Measurements from ENCODE around the gene ABHD12. TPM values are rescaled to one million over a fixed set of nuclear protein-coding genes. Genes with fewer than 3 reads are reported as not detected.

ABHD12 gene
- total RNA-seq, 2 experiments from 2014 or later = 24.7 to 24.8 TPM

DNA sequence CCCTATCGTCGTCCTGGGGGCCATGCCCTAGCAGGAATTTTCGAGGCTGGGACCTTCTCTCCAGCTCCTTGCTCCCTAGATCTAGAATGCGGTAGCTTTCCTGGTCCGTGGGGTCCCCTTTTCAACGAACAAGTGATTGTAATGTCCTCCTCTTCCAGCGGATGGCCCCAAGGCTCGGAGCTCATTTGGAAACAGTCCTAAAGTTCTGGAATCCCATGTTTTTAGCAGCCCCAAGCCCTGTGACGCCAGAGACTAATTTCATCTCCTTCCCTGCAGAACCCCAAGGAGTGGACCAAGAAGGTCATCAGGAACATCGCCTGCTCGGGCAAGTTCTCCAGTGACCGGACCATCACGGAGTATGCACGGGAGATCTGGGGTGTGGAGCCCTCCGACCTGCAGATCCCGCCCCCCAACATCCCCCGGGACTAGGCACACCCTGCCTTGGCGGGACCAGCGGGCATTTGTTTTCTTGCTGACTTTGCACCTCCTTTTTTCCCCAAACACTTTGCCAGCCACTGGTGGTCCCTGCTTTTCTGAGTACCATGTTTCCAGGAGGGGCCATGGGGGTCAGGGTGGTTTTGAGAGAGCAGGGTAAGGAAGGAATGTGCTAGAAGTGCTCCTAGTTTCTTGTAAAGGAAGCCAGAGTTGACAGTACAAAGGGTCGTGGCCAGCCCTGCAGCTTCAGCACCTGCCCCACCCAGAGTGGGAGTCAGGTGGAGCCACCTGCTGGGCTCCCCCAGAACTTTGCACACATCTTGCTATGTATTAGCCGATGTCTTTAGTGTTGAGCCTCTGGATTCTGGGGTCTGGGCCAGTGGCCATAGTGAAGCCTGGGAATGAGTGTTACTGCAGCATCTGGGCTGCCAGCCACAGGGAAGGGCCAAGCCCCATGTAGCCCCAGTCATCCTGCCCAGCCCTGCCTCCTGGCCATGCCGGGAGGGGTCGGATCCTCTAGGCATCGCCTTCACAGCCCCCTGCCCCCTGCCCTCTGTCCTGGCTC, 94.2 kb downstream of the ABHD12 start:
- ChIA-PET POLR2A (interaction anchor here (0.6 kb wide), 1 partner anchor 62 kb away, joined by 3 read pairs; no protein-coding TSS in a partner anchor), CTCF (interaction anchor here (1.1 to 1.6 kb wide), 3 partner anchors 13 to 103 kb away, joined by 3 to 4 read pairs (median 4); no protein-coding TSS in a partner anchor)

DNA sequence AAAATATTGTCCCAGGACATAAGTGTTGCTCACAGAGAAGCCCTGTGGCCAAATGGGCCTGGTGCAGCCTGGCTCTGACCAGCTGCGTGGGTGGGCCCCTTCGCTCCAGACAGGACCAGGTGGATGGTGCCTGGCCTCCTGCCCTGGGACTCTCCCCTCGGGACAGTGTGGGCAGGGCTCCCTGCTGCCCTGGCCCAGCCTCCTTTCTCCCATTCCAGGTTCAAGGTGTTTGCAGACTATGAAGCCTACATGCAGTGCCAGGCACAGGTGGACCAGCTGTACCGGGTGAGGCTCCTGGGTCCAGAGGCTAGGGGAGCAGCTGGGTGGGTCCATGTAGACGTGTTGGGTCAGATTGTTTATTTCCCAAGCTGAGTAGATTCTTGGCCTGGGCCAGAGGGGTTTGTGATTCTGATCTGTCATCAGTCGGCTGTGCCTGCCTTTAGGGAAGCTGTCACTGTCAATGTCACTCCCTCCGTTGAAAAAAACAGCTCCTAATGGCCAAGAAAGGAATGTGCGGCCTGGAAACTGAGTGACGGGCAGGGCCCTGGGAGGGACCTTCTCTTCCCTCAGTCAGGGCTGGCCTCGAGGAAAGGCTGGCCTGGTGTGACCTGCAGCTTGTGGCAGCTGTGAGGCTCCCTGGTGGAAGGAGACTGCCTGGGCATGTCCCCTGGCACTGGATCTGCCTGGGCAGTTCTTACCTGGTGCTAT, 95.1 kb downstream of the ABHD12 start:
- ChIA-PET POLR2A (no interaction called here), CTCF (interaction anchor here (1.0 to 1.6 kb wide), 4 partner anchors 12 to 112 kb away, joined by 3 to 5 read pairs (median 4); partner anchors contain the start of gene GINS1)

DNA sequence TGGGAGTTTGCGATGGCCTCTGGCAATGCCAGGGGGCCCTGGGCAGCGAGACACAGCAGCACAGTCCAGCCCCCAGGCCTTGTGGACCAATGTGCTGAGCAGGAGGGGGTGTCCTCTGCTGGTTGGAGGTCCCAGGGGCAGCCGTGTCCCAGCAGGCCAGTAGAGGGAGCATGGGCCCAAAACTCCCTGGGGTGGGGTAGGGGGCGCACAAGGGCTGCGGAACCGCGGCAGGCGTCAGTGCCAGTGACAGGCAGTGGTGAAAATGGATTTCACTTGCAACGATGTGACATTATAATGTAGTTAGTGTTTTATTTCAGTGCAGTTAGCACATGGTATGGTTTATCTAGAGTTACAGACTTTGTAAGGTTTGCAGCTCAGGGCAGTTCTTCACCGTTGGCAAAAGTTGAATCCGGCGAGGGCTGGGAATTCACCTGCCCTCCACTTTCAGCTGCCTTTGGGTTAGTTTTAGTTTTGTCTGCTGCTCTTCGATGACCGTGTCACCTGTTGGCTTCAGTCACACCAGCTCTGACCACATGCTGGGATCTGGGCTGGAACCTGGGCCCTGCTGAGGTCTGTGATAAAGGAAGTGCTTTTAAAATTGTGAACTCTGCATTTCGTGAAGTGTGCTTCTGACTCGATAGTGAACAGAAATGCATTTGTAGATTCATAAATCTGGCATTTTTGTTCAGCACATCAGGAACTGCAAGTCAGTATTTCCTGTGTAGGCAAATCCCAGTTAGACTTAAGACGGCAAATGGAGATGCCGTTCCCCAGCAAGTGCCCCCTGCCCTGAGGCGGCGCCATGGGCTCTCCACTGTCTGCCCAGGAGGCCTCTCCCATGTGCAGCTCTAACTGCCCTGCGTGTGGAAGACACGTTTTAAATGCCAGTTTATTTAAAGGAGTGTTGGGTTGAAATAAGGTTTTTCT, 95.9 kb downstream of the ABHD12 start:
- CTCF ChIA-PET = interaction anchor here (0.7 to 1.6 kb wide), 5 partner anchors 11 to 113 kb away, joined by 3 to 7 read pairs (median 4); partner anchors contain the start of gene GINS1

DNA sequence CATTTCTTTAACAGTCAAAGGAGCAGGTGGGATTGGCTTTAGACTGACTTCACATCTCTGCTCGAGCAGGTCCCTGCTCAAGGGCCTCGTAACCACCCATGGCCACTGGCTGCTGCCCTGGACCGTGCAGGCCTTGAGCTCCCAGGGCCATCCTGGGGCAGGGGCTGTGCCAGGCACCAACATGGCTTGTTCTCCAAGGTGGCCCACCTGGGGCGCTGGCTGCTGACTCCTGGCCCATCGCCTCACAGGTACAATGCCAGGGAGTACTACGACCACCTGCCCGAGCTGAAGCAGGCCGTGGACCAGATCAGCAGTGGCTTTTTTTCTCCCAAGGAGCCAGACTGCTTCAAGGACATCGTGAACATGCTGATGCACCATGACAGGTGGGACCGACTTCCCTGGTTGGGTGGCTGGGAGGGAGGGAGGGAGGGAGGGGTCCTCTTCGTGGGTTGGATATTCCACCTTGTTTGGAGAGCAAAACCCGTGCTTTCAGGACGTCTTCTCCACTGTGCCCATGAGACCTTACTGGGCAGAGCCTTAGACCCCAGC, 96.7 kb downstream of the ABHD12 start:
- ChIA-PET POLR2A (no interaction called here), CTCF (interaction anchor here (1.4 kb wide), 2 partner anchors 105 to 114 kb away, joined by 5 to 7 read pairs; partner anchors contain the start of gene GINS1)

More for the DNA sequence above, 95.9 kb downstream of the ABHD12 start:
- POLR2A ChIA-PET = no interaction called here

DNA sequence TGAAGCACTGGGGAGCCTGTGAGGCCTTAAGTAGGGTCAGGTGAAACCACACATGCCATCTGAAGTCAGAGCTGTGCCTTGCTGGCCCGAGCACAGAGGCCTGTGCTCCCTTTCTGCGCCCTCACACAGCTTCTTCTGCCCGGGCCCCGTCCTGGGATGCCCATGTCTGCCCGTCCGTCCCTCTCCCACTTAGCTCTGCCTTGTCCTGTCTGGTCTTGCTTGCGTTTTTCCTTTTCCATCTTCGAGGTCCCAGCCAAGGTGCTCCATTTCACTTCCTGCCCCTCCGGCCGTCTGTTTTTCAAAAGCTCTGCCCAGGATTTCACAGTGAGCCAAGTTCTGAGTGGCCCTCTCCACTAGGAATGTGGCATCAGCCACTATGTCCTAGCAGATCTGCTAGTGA, 97.1 kb downstream of the ABHD12 start:
- CTCF ChIA-PET = no interaction called here
- POLR2A ChIA-PET = no interaction called here

DNA sequence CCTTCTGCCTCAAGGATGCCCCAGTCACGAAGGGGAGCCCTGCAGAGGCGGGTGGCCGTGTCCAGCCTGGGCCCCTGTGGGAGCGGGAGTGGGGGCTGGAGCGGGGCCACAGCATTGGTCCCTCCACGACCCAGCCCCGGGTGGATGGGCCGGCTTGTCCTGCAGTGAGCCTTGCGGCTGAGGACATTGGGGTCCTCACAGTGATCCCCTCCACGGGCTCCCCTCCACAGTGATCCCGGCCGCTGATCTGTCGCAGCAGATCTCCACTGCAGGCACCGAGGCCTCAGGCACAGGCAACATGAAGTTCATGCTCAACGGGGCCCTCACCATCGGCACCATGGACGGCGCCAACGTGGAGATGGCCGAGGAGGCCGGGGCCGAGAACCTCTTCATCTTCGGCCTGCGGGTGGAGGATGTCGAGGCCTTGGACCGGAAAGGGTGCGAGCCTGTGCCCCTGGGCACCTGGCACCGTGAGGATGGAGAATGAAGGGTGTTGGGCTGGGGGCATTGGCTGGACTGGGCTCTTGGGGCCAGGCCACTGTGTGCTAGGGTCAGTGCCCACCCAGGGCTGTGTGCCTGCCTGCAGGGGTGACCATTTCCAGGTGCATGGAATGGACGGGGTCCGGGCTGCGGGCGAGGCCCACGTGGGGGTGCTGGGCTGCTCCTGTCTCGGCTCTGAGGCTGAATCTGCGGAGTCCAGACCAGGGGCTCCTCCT, 98.3 kb downstream of the ABHD12 start:
- ChIA-PET CTCF (no interaction called here), POLR2A (no interaction called here)

DNA sequence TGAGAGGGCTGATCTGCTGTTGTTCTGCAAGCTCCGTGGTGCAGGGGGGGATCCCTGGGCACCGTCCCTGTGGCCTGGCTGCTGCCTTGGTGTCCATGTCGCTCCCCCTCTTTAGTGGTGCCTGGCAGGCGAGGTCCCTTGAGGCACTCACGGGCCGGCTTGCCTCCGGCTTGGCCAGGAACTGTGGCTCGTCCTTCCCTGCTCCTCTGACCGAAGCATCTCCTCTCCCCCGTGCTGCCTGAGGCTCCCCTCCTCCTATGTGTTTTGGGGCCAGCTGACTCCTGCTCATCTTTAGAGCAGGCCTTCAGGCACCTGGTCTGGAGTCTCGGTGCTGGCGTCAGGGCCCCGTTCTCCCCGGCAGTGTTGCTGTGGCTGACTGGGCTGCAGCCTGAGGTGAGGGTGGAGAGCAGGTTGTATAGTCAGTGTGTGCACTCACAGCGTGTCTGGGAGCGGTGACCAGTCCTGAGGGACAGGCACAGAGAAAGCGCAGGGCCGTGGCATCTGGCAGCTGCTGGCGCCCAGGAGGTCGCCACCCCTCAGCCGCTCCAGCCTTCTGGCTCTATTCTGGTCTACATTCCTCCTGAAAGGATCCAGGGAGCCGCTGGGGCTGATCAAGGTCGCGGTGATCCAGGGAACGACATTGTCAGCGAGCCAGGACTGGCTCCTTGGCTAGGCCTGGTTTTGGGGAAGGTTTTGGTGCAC, 99.1 kb downstream of the ABHD12 start:
- CTCF ChIA-PET = no interaction called here
- POLR2A ChIA-PET = no interaction called here

DNA sequence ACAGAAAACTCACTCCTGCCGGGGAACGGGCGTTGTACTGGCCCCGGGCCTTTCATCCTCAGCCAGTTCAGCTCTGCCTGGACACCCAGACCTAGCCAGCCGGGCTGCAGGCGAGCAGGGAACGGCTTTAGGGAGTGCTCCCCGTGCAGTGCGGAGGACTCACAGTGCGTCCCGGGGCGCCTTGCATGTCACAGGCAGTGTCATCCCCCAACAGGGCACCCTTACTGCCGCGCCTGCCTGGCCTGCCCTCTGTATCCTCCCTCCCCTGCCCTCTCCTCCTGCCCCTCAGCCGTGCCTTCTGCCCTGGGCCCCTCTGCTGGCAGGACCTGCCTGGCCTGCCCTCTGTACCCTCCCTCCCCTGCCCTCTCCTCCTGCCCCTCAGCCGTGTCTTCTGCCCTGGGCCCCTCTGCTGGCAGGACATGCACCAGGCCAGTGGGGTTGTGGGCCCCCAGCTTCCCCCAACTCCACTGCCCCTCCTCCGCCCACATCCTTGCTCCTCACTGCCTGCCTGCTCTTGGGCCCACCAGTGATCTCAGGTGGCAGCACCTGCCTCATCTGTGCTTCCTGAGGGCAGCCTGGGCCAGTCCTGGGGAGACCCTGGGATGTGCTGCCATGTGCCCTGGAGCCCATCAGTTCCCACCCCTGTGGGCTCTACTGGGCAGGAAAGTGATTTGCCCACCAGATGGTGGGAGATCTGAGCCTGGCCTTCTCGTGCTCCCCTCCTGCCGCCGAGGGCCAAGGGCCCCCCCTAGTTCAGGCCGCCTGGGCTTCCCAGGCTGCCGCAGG, 99.8 kb downstream of the ABHD12 start:
- CTCF ChIA-PET = interaction anchor here (0.5 kb wide), 1 partner anchor 250 kb away, joined by 3 read pairs; no protein-coding TSS in a partner anchor
- POLR2A ChIA-PET = no interaction called here

DNA sequence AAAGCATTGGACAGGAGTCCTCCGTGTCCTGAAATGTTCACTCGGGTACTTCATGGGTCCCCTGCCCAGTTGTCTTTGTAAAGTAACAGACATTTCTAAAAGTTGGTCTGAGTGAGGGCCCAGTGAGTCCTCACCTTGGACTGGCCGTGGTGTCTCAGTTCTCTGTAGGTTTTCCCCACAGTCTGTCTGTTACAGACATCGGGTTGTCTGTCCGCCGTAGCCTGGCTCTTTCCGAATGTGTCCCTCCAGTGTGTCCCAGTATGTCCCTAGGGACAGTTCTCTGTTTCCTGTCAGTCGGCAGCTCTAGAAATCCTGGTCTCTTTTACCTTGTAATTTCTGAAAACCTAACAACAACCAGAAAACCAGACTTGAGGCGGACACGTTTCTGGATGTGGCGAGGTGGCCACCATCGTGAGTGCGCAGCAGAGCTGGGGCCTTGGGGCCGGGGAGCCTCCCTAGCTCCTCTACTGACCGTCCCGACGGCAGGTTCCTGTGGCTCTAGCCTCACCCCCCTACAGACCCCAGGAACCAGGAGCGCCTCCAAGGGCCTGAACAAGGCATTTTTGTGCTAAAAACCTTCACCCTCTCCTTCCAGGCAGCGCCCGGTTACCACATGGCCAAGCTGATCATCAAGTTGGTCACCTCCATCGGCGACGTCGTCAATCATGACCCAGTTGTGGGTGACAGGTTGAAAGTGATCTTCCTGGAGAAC, 100.6 kb downstream of the ABHD12 start:
- ChIA-PET CTCF (interaction anchor here (0.5 to 1.3 kb wide), 2 partner anchors 16 to 251 kb away, joined by 3 read pairs; no protein-coding TSS in a partner anchor), POLR2A (no interaction called here)

DNA sequence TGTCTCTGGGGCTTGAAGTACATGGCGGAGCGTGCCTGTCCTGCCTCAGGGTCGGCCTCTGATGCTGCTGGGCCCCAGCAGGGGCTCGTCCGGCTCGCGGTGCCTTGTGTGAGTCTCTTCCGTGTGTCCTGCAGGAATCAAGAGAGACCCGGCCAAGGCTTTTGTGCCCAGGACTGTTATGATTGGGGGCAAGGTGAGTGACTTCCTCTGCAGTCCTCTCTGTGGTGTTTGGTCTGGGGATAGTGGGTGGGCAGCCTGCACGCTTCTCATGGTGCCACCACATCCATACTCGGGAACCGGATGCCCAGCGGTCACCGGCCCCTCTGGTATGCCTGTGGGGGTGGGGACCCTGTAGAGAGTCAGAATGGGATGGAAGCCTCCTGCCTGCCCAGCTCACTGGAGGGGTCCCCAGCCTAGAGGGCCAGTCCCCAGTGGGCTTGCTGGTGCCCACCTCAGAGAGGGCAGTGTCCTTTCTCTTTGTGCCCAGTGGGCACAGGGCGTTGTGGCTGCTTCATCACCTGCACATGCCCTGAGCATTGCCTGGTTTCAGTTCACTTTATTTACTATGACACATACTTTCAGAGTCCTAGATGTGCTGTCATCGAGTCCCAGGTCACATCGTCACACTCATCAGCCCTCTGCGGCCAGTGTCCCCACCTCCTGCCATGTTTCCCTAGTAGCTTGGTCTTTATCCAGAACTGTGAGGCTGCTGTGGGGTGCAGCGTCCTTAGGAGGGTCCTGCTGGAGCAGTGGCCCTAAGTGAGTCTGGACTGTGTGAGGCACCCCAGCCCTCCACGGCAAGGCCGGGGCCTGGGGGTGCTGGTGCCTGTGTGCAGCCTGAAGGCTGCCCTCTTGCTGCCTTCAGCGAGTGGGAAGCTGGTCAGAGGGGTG, 102.1 kb downstream of the ABHD12 start:
- CTCF ChIA-PET = no interaction called here
- POLR2A ChIA-PET = no interaction called here

DNA sequence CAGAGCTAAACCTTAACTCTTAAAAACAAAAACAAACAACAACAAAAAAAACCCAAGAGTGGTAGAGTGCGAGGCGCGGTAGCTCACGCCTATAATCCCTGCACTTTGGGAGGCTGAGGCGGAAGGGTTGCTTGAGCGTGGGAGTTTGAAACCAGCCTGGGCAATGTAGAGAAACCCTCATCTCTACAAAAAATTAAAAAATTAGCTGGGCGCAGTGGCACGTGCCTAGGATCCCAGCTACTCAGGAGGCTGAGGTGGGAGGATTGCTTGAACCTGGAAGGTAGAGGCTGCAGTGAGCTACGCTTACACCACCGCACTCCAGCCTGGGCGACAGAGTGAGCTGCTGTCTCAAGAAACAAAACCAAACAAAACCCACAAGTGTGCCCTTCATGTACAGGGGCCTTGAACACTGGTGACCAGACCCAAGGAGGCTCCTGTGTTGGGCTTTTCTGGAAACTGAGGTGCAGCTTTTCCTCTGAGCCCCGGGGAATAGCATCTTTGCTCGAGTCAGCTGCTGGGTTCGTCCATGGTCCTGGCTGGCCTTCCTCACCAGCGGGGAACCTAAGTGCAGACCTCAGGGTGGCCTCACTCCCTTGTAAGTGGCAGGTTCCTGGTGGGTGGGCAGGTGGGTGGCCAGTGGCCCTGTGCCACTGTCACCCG, 102.9 kb downstream of the ABHD12 start:
- CTCF ChIA-PET = no interaction called here
- POLR2A ChIA-PET = no interaction called here

DNA sequence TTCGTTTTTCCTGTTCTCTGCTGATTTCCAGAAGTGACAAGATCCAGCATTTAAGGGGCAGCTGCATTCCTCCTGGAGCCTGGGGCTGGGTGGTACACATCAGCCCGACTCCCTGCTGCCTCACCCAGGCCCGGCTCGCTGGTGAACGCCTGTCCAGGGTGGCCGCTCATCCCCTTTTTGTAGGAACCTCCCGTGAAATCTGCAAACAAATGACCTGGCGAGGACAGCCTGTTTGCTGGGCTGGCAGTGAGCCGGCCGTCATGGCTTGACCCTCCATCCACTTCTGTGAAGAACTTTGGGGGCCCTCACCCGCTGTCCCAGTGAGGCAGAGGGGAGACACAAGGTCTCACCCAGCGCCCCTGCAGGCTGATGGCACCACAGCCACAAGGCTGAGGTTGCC, 103.7 kb downstream of the ABHD12 start:
- ChIA-PET POLR2A (interaction anchor here (0.6 kb wide), 1 partner anchor 332 kb away, joined by 5 read pairs; no protein-coding TSS in a partner anchor), CTCF (no interaction called here)

DNA sequence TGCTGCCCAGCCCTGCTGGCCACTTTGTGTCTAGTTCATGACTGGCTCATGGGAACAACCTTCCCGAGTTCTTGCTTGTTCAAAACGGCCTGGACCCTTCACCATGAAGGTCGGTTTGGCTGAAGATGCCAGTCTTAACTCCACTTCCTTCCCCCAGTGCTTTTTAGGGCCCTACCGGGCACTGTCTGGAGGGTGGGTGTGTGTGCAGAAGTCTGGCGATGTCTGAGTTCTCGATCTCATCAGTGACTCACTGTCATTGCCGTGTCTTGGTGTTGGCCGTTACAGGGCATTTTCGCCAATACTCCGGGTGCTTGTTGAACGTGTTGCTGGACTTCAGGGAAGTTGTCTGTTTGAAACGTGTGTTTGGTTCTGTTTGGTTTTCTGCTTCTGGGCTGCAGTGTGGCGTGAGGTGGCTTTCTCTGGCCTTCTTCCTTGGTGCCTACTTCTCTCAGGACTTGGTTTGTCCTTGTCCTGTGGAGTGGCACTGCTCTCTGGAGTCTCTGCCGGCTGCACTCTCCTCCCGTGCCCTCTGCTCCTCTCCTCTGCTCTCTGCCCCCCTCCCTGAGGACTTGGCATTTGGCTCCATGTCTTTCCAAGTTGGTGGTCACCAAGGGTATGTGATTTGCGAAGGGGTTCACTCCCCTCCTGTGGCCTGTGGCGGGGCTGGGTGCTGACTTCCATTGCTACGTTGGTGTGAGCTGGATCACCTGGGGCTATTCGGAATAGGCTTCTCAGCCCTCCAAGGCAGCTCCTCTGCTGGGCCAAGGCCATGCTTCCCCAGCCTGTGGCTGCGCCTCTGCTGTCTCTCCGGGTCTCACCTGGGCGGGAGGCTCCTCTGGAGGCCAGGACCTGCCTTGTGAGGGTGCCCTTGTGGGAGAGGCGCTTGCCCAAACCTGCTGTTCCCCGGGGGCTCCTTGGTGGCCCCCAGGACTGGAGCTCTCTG, 104.5 kb downstream of the ABHD12 start:
- CTCF ChIA-PET = no interaction called here

More for the DNA sequence above, 104.5 kb downstream of the ABHD12 start:
- POLR2A ChIA-PET = no interaction called here

Measured in activated CD8-positive, alpha-beta memory T cell treated with anti-CD3 and anti-CD28 coated beads for 36 hours (primary cell).